ENCODE measurements around the gene KCTD18. TPM values are rescaled to one million over a fixed set of nuclear protein-coding genes. Genes with fewer than 3 reads are reported as not detected.

KCTD18 gene
- 8.2 and 9.0 TPM in 2 replicates for total RNA-seq (2014; rRNA removed; shearing (Covaris generic))

DNA sequence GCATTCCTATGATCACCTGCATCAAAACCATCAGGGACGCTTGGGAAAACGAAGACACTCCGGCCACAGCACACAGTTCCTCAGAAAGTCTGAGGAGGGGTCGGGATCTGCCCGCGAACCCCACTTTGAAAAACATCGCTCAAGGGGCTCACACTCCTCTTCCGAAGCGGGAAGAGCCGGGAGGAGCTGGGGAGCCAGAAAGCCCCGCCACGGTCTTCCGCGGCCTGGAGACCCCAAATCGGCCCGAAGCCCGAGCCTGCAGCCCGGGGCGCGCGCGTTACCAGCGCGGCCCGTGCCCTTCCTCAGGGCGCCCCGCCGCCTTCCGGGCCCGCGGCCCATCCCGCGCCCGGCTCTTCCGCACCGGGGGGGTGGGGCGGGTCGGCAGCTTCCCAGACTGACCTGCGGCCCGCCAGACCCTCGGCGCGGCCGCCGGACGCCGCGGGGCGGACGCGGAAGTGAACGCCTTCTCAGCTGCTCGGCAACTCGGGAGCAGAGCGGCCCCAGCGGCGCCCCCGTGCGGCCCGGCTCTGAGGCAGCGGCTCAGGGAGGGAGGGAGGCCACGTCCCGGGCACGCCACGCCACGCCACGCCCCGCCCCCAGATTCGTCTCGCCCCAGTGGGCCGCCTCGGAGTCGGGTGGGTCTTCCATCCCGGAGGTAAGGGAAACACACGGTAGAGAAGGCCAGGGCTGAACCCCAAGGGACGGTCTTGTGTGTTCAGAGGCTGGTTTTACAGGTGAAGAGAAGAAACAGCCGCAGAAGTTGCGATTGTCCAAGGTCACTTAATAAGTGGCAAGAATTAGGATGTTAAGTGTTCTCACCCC, at the start of gene KCTD18:
KCTD18 (minus strand) TSS at position 457 of the 822 bp plus-strand sequence. CDS start 3,052 bp downstream, outside the sequence.
- Histone ChIP-seq H3K27me3 (no peaks in the 10 kb centered on the region), H3K4me1 (no peaks in the 10 kb centered on the region), H3K4me3 (peak within 1 kb of the TSS; percentile 75), H3K36me3 (no peaks in the 10 kb centered on the region), H3K27ac (peak within 1 kb of the TSS; percentile 79), H3K9me3 (replicated peaks) (no peaks in the 10 kb centered on the region)
- peak; percentile 92 to 93 for DNase-seq

DNA sequence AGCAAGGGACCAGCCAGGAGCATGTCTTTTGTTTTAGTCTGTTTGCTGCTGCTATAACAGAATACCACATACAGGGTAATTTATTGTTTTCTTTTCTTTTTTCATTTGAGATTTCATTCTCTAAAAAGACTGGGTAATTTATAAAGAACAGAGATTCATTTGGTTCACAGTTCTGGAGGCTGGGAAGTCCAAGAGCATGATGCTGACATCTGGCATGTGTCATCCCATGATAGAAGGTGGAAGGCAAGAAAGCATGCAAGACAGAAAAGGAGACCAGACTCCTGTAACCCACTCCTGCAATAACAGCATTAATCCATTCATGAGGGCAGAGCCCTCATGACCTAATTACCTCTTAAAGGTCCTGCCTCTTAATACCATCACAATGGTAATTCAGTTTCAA, 30.9 kb upstream of the KCTD18 start:
- no peak for DNase-seq
- H3K27me3 ChIP-seq, result no peaks in the 10 kb centered on the region
- no peak overlapping the region for H3K4me3 ChIP-seq
- H3K4me1 ChIP-seq, result no peaks in the 10 kb centered on the region
- H3K9me3 ChIP-seq (replicated peaks), result no peaks in the 10 kb centered on the region
- H3K36me3 ChIP-seq, result peaks cover 76% of the 10 kb centered on the region
- no peak overlapping the region for H3K27ac ChIP-seq

DNA sequence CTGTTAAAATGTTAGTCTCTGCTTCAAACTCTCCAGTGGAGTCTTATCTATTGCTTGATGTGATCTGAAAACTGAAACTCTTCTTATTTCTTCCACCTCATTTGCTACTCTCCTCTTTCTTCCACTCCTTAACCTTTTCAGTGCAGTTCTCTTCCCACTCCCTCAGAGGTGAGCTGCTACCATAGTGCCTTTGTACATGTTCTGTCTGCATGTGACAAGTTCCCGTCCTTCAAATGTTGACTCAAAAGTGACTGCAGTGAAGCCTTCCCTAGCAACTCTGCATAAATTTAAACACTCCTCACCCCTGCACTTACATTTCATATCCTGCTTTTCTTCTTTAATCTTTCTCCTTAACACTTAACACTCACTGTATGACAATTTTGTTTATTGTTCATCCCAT, 28.3 kb upstream of the KCTD18 start:
- Histone ChIP-seq H3K36me3 (peaks cover 59% of the 10 kb centered on the region), H3K4me1 (no peaks in the 10 kb centered on the region), H3K9me3 (replicated peaks) (no peaks in the 10 kb centered on the region), H3K27ac (no peak overlapping the region), H3K4me3 (no peak overlapping the region), H3K27me3 (no peaks in the 10 kb centered on the region)
- DNase-seq, result no peak

DNA sequence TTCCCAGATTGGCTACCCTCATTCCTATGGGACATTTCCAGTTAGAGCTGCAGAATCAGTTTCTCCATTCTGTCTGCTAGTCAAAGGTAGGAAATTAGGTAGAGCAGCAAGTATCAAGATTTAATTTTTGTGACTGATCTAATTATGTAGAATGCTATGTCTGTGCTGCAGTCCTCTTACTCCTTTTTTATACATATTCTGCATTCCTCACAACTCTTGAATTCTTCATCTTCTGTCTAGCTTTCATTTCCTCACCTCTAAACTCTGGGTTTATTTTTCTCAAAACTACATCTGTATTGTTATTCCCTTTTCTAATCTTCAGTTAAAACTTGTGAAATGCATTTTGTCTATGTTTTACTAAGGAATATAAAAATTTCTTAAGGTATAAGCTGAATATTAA, 24.7 kb upstream of the KCTD18 start:
- Histone ChIP-seq H3K4me3 (no peak overlapping the region), H3K27me3 (no peaks in the 10 kb centered on the region), H3K36me3 (peaks cover 30% of the 10 kb centered on the region), H3K27ac (no peak overlapping the region), H3K9me3 (replicated peaks) (no peaks in the 10 kb centered on the region), H3K4me1 (no peaks in the 10 kb centered on the region)
- DNase-seq, result no peak

DNA sequence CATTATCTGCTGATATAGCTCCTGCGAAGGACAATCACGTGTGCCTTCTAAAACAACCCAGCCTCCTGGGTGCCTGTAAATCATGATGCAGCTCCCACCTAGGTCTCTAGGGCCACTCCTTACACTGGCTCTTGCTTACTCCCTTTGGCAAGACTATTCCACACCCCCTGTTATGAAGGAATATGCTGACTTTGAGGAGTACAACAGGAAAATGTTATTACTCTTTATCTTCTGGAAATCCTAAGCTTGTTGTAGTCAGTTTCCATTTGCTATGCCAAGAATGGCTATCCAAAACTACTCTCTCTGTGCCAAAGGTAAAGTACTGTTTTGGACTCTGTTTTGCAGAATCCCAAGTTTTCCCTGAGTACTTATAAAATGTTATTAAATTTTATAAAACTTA, 23.9 kb upstream of the KCTD18 start:
- Histone ChIP-seq H3K36me3 (peaks cover 22% of the 10 kb centered on the region), H3K9me3 (replicated peaks) (no peaks in the 10 kb centered on the region), H3K27ac (no peak overlapping the region), H3K4me1 (no peaks in the 10 kb centered on the region), H3K27me3 (no peaks in the 10 kb centered on the region), H3K4me3 (no peak overlapping the region)
- DNase-seq, result no peak

DNA sequence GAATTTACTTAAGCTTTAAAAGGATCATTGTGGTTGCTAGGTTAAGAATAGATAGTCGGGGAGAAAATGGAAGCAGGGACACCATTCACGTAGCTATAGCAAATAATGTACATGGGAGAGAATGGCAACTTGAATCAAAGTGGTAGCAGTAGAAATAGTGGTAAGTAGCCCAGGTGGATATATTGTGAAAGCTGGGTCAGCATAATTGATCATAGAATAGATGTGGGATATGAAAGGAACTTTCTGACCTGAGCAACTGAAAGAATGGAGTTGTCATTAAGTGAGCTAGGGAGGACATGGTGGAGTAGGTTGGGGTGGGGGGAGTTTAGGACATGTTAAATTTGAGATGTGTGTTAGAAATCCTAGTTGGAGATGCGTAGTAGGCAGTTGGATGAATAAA, 18.4 kb upstream of the KCTD18 start:
- Histone ChIP-seq H3K4me3 (no peak overlapping the region), H3K27me3 (no peaks in the 10 kb centered on the region), H3K27ac (no peak overlapping the region), H3K36me3 (no peaks in the 10 kb centered on the region; the same call in 1 of the 2 replicates), H3K9me3 (replicated peaks) (no peaks in the 10 kb centered on the region), H3K4me1 (peaks cover 9% of the 10 kb centered on the region)
- DNase-seq, result no peak

DNA sequence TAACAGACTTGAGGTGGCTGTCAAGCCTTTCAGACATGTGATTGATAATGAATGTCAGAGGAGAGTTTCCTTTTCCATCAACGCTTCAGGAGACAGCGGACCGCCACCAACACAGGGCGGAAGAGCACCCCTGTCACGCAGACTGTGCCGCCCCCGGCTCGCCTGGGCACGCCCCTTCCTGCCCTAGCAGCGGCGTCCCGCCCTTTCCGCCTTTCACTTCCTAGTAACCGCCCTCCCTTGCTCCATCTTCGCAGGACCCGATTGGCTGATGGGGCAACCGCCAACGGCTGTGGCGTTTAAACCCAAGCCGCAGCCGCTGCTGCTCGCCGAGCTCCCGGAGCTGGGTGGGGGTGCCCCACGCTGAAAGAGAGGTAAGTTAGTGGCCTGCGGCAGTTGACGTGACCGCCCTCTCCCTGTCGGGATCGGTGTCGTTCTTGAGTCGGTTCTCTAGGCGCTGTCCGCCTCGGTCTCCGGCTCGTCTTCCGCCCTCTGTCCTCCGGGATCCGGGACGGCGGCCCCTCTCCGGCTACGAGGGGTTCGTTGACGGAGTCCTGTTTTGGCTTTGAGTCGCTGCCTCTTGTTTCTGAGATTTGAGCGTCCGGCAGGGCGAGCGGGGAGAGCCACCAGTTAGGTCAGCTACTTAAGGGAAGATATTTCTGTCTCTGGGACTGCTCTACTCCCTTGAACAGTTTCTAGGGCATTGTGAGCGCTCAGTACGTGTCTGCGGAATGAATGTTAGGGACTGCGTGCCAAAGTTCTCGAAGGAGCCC, 16.2 kb upstream of the KCTD18 start, which contains the start of gene SGO2:
SGO2 (plus strand) TSS at position 326 of the 770 bp plus-strand sequence. CDS start 6,769 bp downstream, outside the sequence.
- no peaks in the 10 kb centered on the region for H3K36me3 ChIP-seq
- peak; percentile 96 to 97 for DNase-seq
- peaks cover 9% of the 10 kb centered on the region for H3K4me1 ChIP-seq
- no peaks in the 10 kb centered on the region for H3K27me3 ChIP-seq
- H3K9me3 ChIP-seq (replicated peaks), result no peaks in the 10 kb centered on the region
- H3K27ac ChIP-seq, result peak within 1 kb of the TSS; percentile 80
- H3K4me3 ChIP-seq, result peak within 1 kb of the TSS; percentile 88

DNA sequence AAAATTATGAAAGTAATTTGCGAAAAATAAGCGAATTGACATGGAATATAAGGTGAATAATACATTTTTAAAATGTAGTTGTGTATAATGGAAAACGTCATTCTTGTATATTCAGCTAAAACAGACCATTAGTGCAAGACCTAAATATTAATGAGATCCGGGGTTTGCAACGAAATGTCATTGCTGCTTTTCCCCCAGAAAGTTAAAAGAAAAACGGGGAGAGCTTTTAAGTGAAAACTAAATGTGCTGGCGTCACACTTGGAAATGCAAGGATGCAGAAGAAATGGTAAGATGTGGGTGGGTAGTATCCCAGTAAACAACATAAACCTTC, 15.6 kb upstream of the KCTD18 start:
- Histone ChIP-seq H3K4me1 (peaks cover 9% of the 10 kb centered on the region), H3K9me3 (replicated peaks) (no peaks in the 10 kb centered on the region), H3K27ac (peak overlapping the region; percentile 80; the same call in 1 of the 2 replicates), H3K36me3 (no peaks in the 10 kb centered on the region), H3K27me3 (no peaks in the 10 kb centered on the region), H3K4me3 (peak overlapping the region; percentile 88)
- DNase-seq, result no peak

DNA sequence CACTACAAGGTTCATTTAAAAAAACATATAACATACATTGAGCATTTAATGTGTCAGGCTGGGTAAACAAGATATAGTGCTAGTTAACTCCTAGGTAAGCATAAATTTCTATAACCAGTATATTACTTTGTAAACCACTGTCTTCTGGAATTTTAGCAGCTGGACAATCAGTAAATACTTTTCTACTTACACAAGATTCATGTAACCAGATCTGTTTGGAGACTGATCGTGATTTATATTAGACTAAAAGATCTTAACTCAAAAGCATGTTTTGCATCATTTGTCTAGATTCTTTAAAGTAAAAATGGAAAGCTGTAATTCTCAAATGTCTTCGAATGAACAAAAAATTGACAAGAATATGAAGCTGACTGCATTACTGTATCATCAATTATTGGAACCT, 15.2 kb upstream of the KCTD18 start:
- no peak overlapping the region for H3K27ac ChIP-seq
- H3K36me3 ChIP-seq, result no peaks in the 10 kb centered on the region
- H3K4me1 ChIP-seq, result peaks cover 9% of the 10 kb centered on the region
- H3K4me3 ChIP-seq, result peak overlapping the region; percentile 88
- DNase-seq, result no peak
- H3K9me3 ChIP-seq (replicated peaks), result no peaks in the 10 kb centered on the region
- H3K27me3 ChIP-seq, result no peaks in the 10 kb centered on the region

DNA sequence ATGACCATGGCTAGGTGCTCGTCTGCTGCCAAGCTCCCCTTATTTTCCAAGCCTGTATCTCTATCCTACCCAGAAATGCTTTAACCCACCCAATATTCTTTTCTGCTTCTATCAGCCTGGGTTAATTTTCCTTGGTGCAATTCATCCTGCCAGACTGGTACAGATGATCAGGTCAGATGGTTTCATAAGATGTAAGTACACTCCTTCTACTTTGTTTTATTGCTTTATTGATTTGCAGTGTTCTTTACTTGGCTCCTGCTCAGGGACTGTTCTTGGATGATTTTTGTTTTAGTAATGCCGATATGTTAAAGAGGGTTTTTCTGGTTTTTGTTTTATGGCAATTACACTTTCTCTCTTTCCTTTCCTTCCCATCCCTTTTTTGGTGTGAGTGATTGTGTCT, 13.7 kb upstream of the KCTD18 start:
- H3K27ac ChIP-seq, result no peak overlapping the region
- no peaks in the 10 kb centered on the region for H3K36me3 ChIP-seq
- no peak overlapping the region for H3K4me3 ChIP-seq
- peaks cover 9% of the 10 kb centered on the region for H3K4me1 ChIP-seq
- no peak for DNase-seq
- H3K27me3 ChIP-seq, result no peaks in the 10 kb centered on the region
- H3K9me3 ChIP-seq (replicated peaks), result no peaks in the 10 kb centered on the region

DNA sequence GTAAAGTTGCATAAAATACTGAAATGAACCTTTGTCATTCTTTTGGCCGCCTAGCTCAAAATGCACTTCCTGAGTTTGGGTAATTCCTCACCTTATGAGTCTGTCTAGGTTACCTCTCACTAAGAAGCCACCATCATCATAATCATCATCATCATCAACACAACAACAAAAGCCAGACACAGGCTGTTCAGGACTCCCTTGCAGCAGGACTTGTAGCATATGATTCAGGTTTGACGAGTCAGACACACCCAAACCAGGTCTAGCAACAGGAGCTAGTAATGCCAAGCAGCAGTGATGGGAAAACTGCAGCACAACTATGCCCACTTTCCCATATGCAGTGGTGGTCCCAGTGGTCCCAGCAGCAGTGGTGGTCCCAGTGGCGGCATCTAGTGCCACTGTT, 13.3 kb upstream of the KCTD18 start:
- Histone ChIP-seq H3K9me3 (replicated peaks) (no peaks in the 10 kb centered on the region), H3K27ac (no peak overlapping the region), H3K36me3 (no peaks in the 10 kb centered on the region), H3K27me3 (no peaks in the 10 kb centered on the region), H3K4me1 (peaks cover 9% of the 10 kb centered on the region), H3K4me3 (no peak overlapping the region)
- DNase-seq, result no peak

DNA sequence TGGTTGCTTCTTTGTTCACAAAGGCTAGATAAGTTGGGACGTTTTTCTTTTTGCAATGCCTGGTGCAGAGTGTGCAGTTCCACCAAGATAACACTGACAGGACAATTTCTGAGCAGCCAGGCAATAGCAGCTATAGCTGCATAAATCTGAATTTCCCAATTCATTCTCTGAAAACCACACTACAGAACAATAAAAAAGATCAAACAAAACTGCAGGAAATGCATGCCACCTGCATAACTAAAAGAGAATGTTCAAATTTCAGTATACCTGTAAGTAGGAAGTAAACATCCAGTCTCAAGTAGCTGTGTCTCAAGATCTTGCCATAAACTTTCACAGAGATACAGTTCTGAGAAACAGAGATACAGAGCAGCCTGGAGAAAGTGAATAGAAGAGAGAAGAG, 5.3 kb upstream of the KCTD18 start:
- Histone ChIP-seq H3K27ac (no peak overlapping the region), H3K36me3 (no peaks in the 10 kb centered on the region), H3K9me3 (replicated peaks) (0 out of 2 replicates have a peak, but pooled peaks cover 5% of the 10 kb centered on the region), H3K4me1 (no peaks in the 10 kb centered on the region), H3K27me3 (no peaks in the 10 kb centered on the region), H3K4me3 (no peak overlapping the region)
- no peak for DNase-seq

DNA sequence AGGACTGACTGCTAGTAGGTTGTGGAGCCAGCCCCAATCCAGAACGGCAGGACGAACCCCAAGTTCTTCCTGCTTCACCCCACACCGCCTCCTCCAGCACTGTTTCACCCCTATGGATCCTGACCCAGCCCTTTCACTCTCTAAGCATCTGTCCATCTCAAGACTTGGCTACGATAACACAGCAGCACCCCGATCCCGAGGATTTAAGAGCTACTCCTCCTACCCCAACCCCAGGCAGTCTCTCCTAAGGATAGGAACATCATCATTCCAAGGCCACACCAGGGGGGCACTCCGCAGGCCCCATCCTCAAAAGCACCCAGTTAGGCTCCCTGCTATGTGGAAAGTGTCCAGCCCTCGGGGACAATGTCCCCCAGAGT, 645 bp downstream of the KCTD18 start:
- DNase-seq, result peak; percentile 15 to 36
- Histone ChIP-seq H3K36me3 (no peaks in the 10 kb centered on the region), H3K4me3 (peak overlapping the region; percentile 75), H3K9me3 (replicated peaks) (no peaks in the 10 kb centered on the region), H3K4me1 (no peaks in the 10 kb centered on the region), H3K27me3 (no peaks in the 10 kb centered on the region), H3K27ac (peak overlapping the region; percentile 79)

DNA sequence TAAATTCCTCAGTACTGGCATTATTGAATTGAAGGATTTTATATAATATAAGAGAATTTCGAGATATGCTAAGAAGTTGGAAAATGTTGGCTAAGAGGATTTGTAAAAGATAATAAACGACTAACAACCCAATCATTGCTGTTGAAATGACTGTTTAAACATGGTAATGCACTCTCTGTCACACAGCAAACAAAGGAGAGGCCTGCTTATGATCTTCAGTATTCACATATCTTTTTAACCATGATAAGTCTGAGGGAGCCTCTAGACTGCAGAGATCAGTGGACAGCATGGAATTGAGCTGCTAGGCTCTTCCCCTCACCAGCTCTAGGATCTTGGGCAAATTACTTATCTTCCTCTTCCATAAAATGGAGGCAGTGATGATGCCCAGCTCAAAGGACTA, 2.7 kb downstream of the KCTD18 start:
- no peak overlapping the region for H3K4me3 ChIP-seq
- no peak for DNase-seq
- H3K9me3 ChIP-seq (replicated peaks), result no peaks in the 10 kb centered on the region
- H3K27me3 ChIP-seq, result no peaks in the 10 kb centered on the region
- H3K36me3 ChIP-seq, result no peaks in the 10 kb centered on the region
- H3K4me1 ChIP-seq, result no peaks in the 10 kb centered on the region
- no peak overlapping the region for H3K27ac ChIP-seq

DNA sequence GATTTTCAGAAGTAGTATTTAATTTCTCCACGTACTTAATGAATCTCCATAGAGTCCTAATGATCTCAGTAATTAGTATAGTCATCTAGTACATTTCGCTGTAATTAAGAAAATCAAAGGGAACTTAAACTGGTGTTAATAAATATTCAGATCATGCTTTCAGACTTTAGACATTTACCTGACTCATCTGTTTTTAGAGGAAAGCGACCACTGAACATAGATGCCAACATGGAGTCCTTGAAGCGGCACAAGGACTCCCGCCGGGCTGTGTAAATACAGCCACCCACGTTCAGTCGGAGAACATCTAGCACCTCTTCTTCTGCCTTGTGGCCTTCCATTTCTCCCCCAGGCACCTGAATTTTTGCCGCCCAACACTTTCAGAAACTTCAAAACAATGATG, 3.2 kb downstream of the KCTD18 start:
- Histone ChIP-seq H3K27ac (no peak overlapping the region), H3K4me1 (no peaks in the 10 kb centered on the region), H3K36me3 (no peaks in the 10 kb centered on the region), H3K9me3 (replicated peaks) (no peaks in the 10 kb centered on the region), H3K27me3 (no peaks in the 10 kb centered on the region), H3K4me3 (no peak overlapping the region)
- DNase-seq, result no peak
